GM12864 (cell line): ENCODE measurements around the gene SPOP.

Experiments used
- DNase-seq: peaks from one replicate; pipeline ENCODE4 v3.0.0-alpha.2; 2011; ENCODE audit warnings: low read depth
- H3K4me3 ChIP-seq: 2 replicates; pipeline ENCODE4 v1.5.1; 2011; ENCODE audit warnings: mild to moderate bottlenecking, low read depth, low read length, control low read depth
- TF ChIP-seq, protein P1 (sequence below): IDR thresholded peaks from 2 replicates; pipeline ENCODE4 v1.5.1; 2011; ENCODE audit warnings: low read depth, mild to moderate bottlenecking, moderate library complexity, low read length, control low read depth, inconsistent platforms; ENCODE audit errors: missing control alignments

SPOP gene

GRCh38 chr17:49630113-49630900 is 47.6 kb downstream of the SPOP start:
- TF ChIP-seq, protein P1, sequence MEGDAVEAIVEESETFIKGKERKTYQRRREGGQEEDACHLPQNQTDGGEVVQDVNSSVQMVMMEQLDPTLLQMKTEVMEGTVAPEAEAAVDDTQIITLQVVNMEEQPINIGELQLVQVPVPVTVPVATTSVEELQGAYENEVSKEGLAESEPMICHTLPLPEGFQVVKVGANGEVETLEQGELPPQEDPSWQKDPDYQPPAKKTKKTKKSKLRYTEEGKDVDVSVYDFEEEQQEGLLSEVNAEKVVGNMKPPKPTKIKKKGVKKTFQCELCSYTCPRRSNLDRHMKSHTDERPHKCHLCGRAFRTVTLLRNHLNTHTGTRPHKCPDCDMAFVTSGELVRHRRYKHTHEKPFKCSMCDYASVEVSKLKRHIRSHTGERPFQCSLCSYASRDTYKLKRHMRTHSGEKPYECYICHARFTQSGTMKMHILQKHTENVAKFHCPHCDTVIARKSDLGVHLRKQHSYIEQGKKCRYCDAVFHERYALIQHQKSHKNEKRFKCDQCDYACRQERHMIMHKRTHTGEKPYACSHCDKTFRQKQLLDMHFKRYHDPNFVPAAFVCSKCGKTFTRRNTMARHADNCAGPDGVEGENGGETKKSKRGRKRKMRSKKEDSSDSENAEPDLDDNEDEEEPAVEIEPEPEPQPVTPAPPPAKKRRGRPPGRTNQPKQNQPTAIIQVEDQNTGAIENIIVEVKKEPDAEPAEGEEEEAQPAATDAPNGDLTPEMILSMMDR = no peak
- no peak for DNase-seq
- no peak overlapping the region for H3K4me3 ChIP-seq

DNA sequence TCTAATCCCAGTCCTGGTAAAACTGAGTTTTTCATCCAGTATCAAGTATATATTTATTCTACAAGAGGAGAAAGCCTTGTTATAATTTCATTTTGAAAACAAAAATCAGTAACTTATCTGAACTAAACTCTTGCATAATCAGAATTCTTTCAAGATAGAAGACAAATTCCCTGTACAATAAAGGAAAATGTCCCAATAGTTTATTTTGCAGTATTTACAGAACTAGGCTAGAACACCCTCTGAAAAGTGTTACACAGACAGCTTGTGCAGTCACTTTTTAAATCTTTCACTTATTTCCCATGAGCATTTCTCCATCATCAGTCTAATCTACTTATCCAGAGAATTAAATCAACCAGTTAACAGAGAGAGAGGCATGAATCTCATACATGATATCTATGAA is 48.5 kb downstream of the SPOP start:
- no peak overlapping the region for H3K4me3 ChIP-seq
- no peak for DNase-seq
- TF ChIP-seq, protein P1 = no peak

GRCh38 chr17:49624896-49625295 is 53.0 kb downstream of the SPOP start:
- TF ChIP-seq, protein P1 = no peak
- no peak overlapping the region for H3K4me3 ChIP-seq
- DNase-seq = no peak

- TF ChIP-seq, protein P1 = no peak
- DNase-seq = no peak
- no peak overlapping the region for H3K4me3 ChIP-seq
Observed at GRCh38 chr17:49621946-49622529, 55.9 kb downstream of the SPOP start.

DNA sequence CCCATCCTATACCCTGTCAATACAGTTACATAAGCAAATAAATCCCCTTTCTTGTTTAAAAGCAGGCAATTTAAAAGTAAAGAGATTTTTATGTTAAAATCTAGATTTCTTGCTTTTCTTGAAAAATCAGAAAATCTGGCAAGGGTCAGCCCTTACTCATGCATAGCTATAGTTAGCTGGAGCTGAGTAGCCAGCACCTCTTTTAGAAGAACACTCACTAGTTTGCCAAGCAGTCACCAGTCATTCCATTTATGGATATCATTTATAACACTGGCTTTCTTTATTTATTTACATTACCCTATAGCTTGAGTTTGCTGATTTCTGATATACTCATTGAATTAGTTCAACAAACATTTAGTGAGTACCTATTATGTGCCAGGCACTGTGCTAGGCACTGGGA is 56.5 kb downstream of the SPOP start:
- TF ChIP-seq, protein P1 = no peak
- DNase-seq = no peak
- H3K4me3 ChIP-seq = no peak overlapping the region

DNA sequence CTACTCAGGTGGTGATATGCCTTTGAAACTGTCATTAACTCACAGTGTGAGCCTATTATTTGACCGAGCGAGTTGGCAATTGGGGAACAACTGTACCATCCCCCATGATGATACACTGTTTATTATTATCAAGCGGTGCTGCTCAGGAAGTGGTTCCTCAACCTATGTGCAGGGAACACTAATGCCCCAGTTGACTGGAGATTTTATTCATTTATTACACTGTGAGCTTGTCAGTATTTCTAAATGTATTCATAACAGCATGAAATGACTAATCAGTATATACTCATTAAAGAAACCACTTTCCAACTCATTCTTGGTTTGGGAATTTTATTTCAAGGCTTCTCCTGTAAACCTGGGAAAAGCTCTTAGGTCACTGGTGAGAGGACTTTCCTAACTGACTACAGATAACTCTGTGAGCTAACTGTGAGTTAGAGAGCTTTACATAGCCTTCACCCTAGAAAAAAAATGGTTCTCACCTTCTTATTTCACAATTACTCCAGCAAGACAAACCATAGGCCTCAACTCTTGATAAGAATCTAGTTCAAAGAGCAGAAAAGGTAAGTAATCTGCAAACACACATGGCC is 59.8 kb downstream of the SPOP start:
- DNase-seq = no peak
- H3K4me3 ChIP-seq = no peak overlapping the region
- TF ChIP-seq, protein P1 = no peak
